KG1 (cell line): ENCODE results near the gene KLHL36.

Experiments used
- DNase-seq: peaks from one replicate; lab custom pipeline; 2025; lab: John Stamatoyannopoulos, UW

Gene KLHL36

GRCh38 chr16:84647828-84648594, at the start of gene KLHL36:
Gene KLHL36 (plus strand): TSS chr16:84648511. CDS start chr16:84650868, 2,357 bp downstream.
- no peak for DNase-seq

GRCh38 chr16:84599521-84600202, 48.6 kb upstream of the KLHL36 start:
- DNase-seq: peak; percentile 88

- peak; percentile 28 for DNase-seq
Measured at GRCh38 chr16:84600343-84601229, 47.7 kb upstream of the KLHL36 start.

- DNase-seq: no peak
Measured at GRCh38 chr16:84603140-84603816, 45.0 kb upstream of the KLHL36 start.

GRCh38 chr16:84603940-84604339, 44.4 kb upstream of the KLHL36 start:
- no peak for DNase-seq

- no peak for DNase-seq
Measured at GRCh38 chr16:84604477-84605013, 43.8 kb upstream of the KLHL36 start.

GRCh38 chr16:84605339-84605848, 42.9 kb upstream of the KLHL36 start:
- no peak for DNase-seq

GRCh38 chr16:84606081-84606875, 42.0 kb upstream of the KLHL36 start:
- DNase-seq: no peak

GRCh38 chr16:84607061-84607460, 41.2 kb upstream of the KLHL36 start:
- DNase-seq: no peak

- peak; percentile 61 for DNase-seq
Measured at GRCh38 chr16:84607694-84608093, 40.6 kb upstream of the KLHL36 start.

GRCh38 chr16:84608282-84608681, 40.0 kb upstream of the KLHL36 start:
- peak; percentile 61 for DNase-seq

GRCh38 chr16:84609563-84610177, 38.6 kb upstream of the KLHL36 start:
- no peak for DNase-seq

- no peak for DNase-seq
Measured at GRCh38 chr16:84610376-84610775, 37.9 kb upstream of the KLHL36 start.

GRCh38 chr16:84611041-84611440, 37.3 kb upstream of the KLHL36 start:
- no peak for DNase-seq

GRCh38 chr16:84612686-84613085, 35.6 kb upstream of the KLHL36 start:
- no peak for DNase-seq

- DNase-seq: no peak
Measured at GRCh38 chr16:84613408-84614072, 34.8 kb upstream of the KLHL36 start.

GRCh38 chr16:84614073-84614459, 34.2 kb upstream of the KLHL36 start:
- DNase-seq: no peak

GRCh38 chr16:84614623-84614967, 33.7 kb upstream of the KLHL36 start:
- DNase-seq: no peak

- DNase-seq: no peak
Measured at GRCh38 chr16:84614968-84615813, 33.1 kb upstream of the KLHL36 start.
